ENCODE results near the gene NRG3. TPM values are rescaled to one million over a fixed set of nuclear protein-coding genes. Genes with fewer than 3 reads are reported as not detected.

NRG3 gene
- total and polyA plus RNA-seq, 5 donors from 2014 or later = not detected

- Mint-ChIP-seq H3K4me1 (no peaks in the 10 kb centered on the region), H3K27ac (no peak overlapping the region), H3K4me3 (no peak overlapping the region), H3K36me3 (no peaks in the 10 kb centered on the region), H3K9me3 (peaks cover 0 to 10% (median 4%) of the 10 kb centered on the region in 7 donors), H3K27me3 (no peaks in the 10 kb centered on the region)
- no peak for DNase-seq
- no peaks in the 10 kb centered on the region for H3K27me3 ChIP-seq (ENCODE audit: control insufficient read depth, insufficient read depth, low read length)
- no peaks in the 10 kb centered on the region for H3K36me3 ChIP-seq (ENCODE audit: control insufficient read depth, insufficient read depth, low read length)
- no peaks in the 10 kb centered on the region for H3K9me3 ChIP-seq (ENCODE audit: control insufficient read depth in 2 of 2, low read length in 2 of 2)
- no peak overlapping the region for H3K4me3 ChIP-seq (ENCODE audit: low read depth, low read length)
- no peak for ATAC-seq (ENCODE audit: low read depth in 2 of 2)
- no peak overlapping the region for H3K27ac ChIP-seq (ENCODE audit: insufficient read depth, low read length, poor library complexity, severe bottlenecking)
- H3K4me1 ChIP-seq (ENCODE audit: control insufficient read depth, insufficient read depth, low read length, poor library complexity, severe bottlenecking) = no peaks in the 10 kb centered on the region
These were observed 346.7 kb downstream of the NRG3 start for GRCh38 chr10:82221601-82222149.

GRCh38 chr10:82228701-82229100 is 353.7 kb downstream of the NRG3 start:
- H3K4me3 Mint-ChIP-seq = no peak overlapping the region
- H3K9me3 Mint-ChIP-seq = peaks cover 0 to 13% (median 6%) of the 10 kb centered on the region in 7 donors
- H3K27me3 Mint-ChIP-seq = no peaks in the 10 kb centered on the region
- H3K27ac ChIP-seq (ENCODE audit: insufficient read depth, low read length, poor library complexity, severe bottlenecking) = no peak overlapping the region
- no peaks in the 10 kb centered on the region for H3K27me3 ChIP-seq (ENCODE audit: control insufficient read depth, insufficient read depth, low read length)
- H3K36me3 ChIP-seq (ENCODE audit: control insufficient read depth, insufficient read depth, low read length) = no peaks in the 10 kb centered on the region
- no peaks in the 10 kb centered on the region for H3K36me3 Mint-ChIP-seq
- ATAC-seq (ENCODE audit: low read depth in 2 of 2) (no peak), DNase-seq (no peak)
- H3K27ac Mint-ChIP-seq = no peak overlapping the region
- no peaks in the 10 kb centered on the region for H3K4me1 Mint-ChIP-seq
- no peaks in the 10 kb centered on the region for H3K4me1 ChIP-seq (ENCODE audit: control insufficient read depth, insufficient read depth, low read length, poor library complexity, severe bottlenecking)
- H3K4me3 ChIP-seq (ENCODE audit: low read depth, low read length) = no peak overlapping the region
- H3K9me3 ChIP-seq (ENCODE audit: control insufficient read depth in 2 of 2, low read length in 2 of 2) = no peaks in the 10 kb centered on the region

- H3K36me3 Mint-ChIP-seq = no peaks in the 10 kb centered on the region
- no peak overlapping the region for H3K27ac Mint-ChIP-seq
- no peaks in the 10 kb centered on the region for H3K4me1 Mint-ChIP-seq
- H3K9me3 Mint-ChIP-seq = peaks cover 4 to 16% (median 10%) of the 10 kb centered on the region in 7 donors
- ATAC-seq (ENCODE audit: low read depth in 2 of 2) (no peak), DNase-seq (no peak)
- H3K27me3 Mint-ChIP-seq = no peaks in the 10 kb centered on the region
- no peaks in the 10 kb centered on the region for H3K27me3 ChIP-seq (ENCODE audit: control insufficient read depth, insufficient read depth, low read length)
- no peak overlapping the region for H3K27ac ChIP-seq (ENCODE audit: insufficient read depth, low read length, poor library complexity, severe bottlenecking)
- H3K4me3 Mint-ChIP-seq = no peak overlapping the region
- no peaks in the 10 kb centered on the region for H3K9me3 ChIP-seq (ENCODE audit: control insufficient read depth in 2 of 2, low read length in 2 of 2)
- H3K36me3 ChIP-seq (ENCODE audit: control insufficient read depth, insufficient read depth, low read length) = no peaks in the 10 kb centered on the region
- no peak overlapping the region for H3K4me3 ChIP-seq (ENCODE audit: low read depth, low read length)
- no peaks in the 10 kb centered on the region for H3K4me1 ChIP-seq (ENCODE audit: control insufficient read depth, insufficient read depth, low read length, poor library complexity, severe bottlenecking)
These were observed 359.2 kb downstream of the NRG3 start for GRCh38 chr10:82234173-82234572.

DNA sequence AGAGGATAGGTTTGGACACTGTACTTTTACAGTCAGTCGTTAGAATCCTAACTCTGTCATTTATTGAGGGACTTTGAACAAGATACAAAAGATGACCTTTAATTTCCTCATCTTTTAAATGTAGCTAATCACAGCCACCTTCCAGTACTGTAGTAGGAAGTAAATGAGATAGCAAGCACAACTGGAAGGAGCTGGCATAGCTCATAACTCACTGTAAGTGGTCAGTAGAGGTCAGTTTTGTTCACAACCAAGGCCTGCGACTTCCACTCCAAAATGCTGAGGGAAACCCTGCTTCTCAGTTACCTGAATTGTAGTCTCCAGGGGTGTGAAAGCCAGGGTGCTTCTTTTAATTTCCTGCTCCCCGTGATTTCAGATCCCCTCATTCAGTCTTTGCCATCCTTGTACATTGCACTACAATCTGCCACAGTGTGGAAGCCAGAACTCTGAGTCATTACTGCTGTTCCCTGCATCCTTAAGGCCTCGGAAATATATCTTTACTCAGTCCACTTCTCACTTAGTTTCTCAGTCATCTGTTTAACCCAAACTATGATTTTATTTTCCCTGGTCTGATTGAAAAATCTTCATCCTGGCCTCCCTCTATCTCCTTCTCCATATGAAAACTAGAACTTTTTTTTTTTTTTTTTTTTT is 361.2 kb downstream of the NRG3 start:
- Histone ChIP-seq H3K4me1 (ENCODE audit: control insufficient read depth, insufficient read depth, low read length, poor library complexity, severe bottlenecking) (no peaks in the 10 kb centered on the region), H3K4me3 (ENCODE audit: low read depth, low read length) (no peak overlapping the region), H3K27me3 (ENCODE audit: control insufficient read depth, insufficient read depth, low read length) (no peaks in the 10 kb centered on the region), H3K27ac (ENCODE audit: insufficient read depth, low read length, poor library complexity, severe bottlenecking) (no peak overlapping the region), H3K9me3 (ENCODE audit: control insufficient read depth in 2 of 2, low read length in 2 of 2) (no peaks in the 10 kb centered on the region), H3K36me3 (ENCODE audit: control insufficient read depth, insufficient read depth, low read length) (no peaks in the 10 kb centered on the region)
- no peak overlapping the region for H3K27ac Mint-ChIP-seq
- DNase-seq (no peak), ATAC-seq (ENCODE audit: low read depth in 2 of 2) (no peak)
- H3K4me3 Mint-ChIP-seq = no peak overlapping the region
- no peaks in the 10 kb centered on the region for H3K4me1 Mint-ChIP-seq
- H3K9me3 Mint-ChIP-seq = peaks cover 4 to 16% (median 11%) of the 10 kb centered on the region in 7 donors
- no peaks in the 10 kb centered on the region for H3K27me3 Mint-ChIP-seq
- no peaks in the 10 kb centered on the region for H3K36me3 Mint-ChIP-seq

- Histone ChIP-seq H3K4me1 (ENCODE audit: control insufficient read depth, insufficient read depth, low read length, poor library complexity, severe bottlenecking) (no peaks in the 10 kb centered on the region), H3K9me3 (ENCODE audit: control insufficient read depth in 2 of 2, low read length in 2 of 2) (no peaks in the 10 kb centered on the region), H3K27me3 (ENCODE audit: control insufficient read depth, insufficient read depth, low read length) (no peaks in the 10 kb centered on the region), H3K27ac (ENCODE audit: insufficient read depth, low read length, poor library complexity, severe bottlenecking) (no peak overlapping the region), H3K36me3 (ENCODE audit: control insufficient read depth, insufficient read depth, low read length) (no peaks in the 10 kb centered on the region), H3K4me3 (ENCODE audit: low read depth, low read length) (no peak overlapping the region)
- peaks cover 3 to 18% (median 8%) of the 10 kb centered on the region in 7 donors for H3K9me3 Mint-ChIP-seq
- no peaks in the 10 kb centered on the region for H3K36me3 Mint-ChIP-seq
- ATAC-seq (ENCODE audit: low read depth in 2 of 2) (no peak), DNase-seq (no peak)
- H3K27me3 Mint-ChIP-seq = no peaks in the 10 kb centered on the region
- H3K4me3 Mint-ChIP-seq = no peak overlapping the region
- no peaks in the 10 kb centered on the region for H3K4me1 Mint-ChIP-seq
- no peak overlapping the region for H3K27ac Mint-ChIP-seq
These were observed 363.3 kb downstream of the NRG3 start for GRCh38 chr10:82238291-82238690.

- Mint-ChIP-seq H3K27ac (no peak overlapping the region), H3K9me3 (peaks cover 0 to 10% (median 5%) of the 10 kb centered on the region in 7 donors), H3K4me1 (no peaks in the 10 kb centered on the region), H3K27me3 (no peaks in the 10 kb centered on the region), H3K36me3 (no peaks in the 10 kb centered on the region), H3K4me3 (no peak overlapping the region)
- no peak for ATAC-seq (ENCODE audit: low read depth in 2 of 2)
- Histone ChIP-seq H3K4me1 (ENCODE audit: control insufficient read depth, insufficient read depth, low read length, poor library complexity, severe bottlenecking) (no peaks in the 10 kb centered on the region), H3K27me3 (ENCODE audit: control insufficient read depth, insufficient read depth, low read length) (no peaks in the 10 kb centered on the region), H3K27ac (ENCODE audit: insufficient read depth, low read length, poor library complexity, severe bottlenecking) (no peak overlapping the region), H3K36me3 (ENCODE audit: control insufficient read depth, insufficient read depth, low read length) (no peaks in the 10 kb centered on the region), H3K4me3 (ENCODE audit: low read depth, low read length) (no peak overlapping the region), H3K9me3 (ENCODE audit: control insufficient read depth in 2 of 2, low read length in 2 of 2) (no peaks in the 10 kb centered on the region)
- no peak for DNase-seq
These were observed 365.4 kb downstream of the NRG3 start for GRCh38 chr10:82240408-82240807.

GRCh38 chr10:82242778-82243177 is 367.8 kb downstream of the NRG3 start:
- Histone ChIP-seq H3K27ac (ENCODE audit: insufficient read depth, low read length, poor library complexity, severe bottlenecking) (no peak overlapping the region), H3K27me3 (ENCODE audit: control insufficient read depth, insufficient read depth, low read length) (no peaks in the 10 kb centered on the region), H3K4me1 (ENCODE audit: control insufficient read depth, insufficient read depth, low read length, poor library complexity, severe bottlenecking) (no peaks in the 10 kb centered on the region), H3K36me3 (ENCODE audit: control insufficient read depth, insufficient read depth, low read length) (no peaks in the 10 kb centered on the region), H3K9me3 (ENCODE audit: control insufficient read depth in 2 of 2, low read length in 2 of 2) (no peaks in the 10 kb centered on the region), H3K4me3 (ENCODE audit: low read depth, low read length) (no peak overlapping the region)
- Mint-ChIP-seq H3K27me3 (no peaks in the 10 kb centered on the region), H3K27ac (no peak overlapping the region), H3K4me3 (no peak overlapping the region), H3K36me3 (no peaks in the 10 kb centered on the region), H3K4me1 (no peaks in the 10 kb centered on the region), H3K9me3 (peaks cover 0 to 14% (median 3%) of the 10 kb centered on the region in 7 donors)
- no peak for DNase-seq
- no peak for ATAC-seq (ENCODE audit: low read depth in 2 of 2)

DNA sequence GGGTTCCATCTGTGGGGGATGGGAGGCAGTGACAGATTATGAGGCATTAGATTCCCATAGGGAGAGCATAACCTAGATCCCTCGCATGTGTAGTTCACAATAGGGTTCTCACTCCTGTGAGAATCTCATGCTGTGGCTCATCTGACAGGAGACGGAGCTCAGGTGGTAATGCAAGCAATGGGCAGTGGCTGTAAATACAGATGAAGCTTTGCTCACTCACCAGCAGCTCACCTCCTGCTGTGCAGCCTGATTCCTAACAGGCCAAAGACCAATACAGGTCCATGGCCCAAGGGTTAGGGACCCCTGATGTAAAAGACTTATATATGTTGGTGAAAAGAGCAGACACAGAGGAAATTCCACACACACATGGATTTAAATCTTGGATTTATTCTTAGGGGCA is 370.2 kb downstream of the NRG3 start:
- Histone ChIP-seq H3K4me1 (ENCODE audit: control insufficient read depth, insufficient read depth, low read length, poor library complexity, severe bottlenecking) (no peaks in the 10 kb centered on the region), H3K27ac (ENCODE audit: insufficient read depth, low read length, poor library complexity, severe bottlenecking) (no peak overlapping the region), H3K4me3 (ENCODE audit: low read depth, low read length) (no peak overlapping the region), H3K36me3 (ENCODE audit: control insufficient read depth, insufficient read depth, low read length) (no peaks in the 10 kb centered on the region), H3K27me3 (ENCODE audit: control insufficient read depth, insufficient read depth, low read length) (no peaks in the 10 kb centered on the region), H3K9me3 (ENCODE audit: control insufficient read depth in 2 of 2, low read length in 2 of 2) (no peaks in the 10 kb centered on the region)
- ATAC-seq (ENCODE audit: low read depth in 2 of 2) (no peak), DNase-seq (no peak)
- H3K4me3 Mint-ChIP-seq = no peak overlapping the region
- H3K36me3 Mint-ChIP-seq = no peaks in the 10 kb centered on the region
- H3K9me3 Mint-ChIP-seq = peaks cover 0 to 14% (median 4%) of the 10 kb centered on the region in 7 donors
- no peaks in the 10 kb centered on the region for H3K27me3 Mint-ChIP-seq
- no peak overlapping the region for H3K27ac Mint-ChIP-seq
- H3K4me1 Mint-ChIP-seq = no peaks in the 10 kb centered on the region
